H1 (cell line): Measurements from ENCODE around the gene SLC8A3. TPM values are rescaled to one million over a fixed set of nuclear protein-coding genes. Genes with fewer than 3 reads are reported as not detected.

Experiments
- CTCF ChIA-PET: fragments of 300-600 bp; sonication (Branson Sonifier 250); formaldehyde crosslinking; loops from one replicate; lab custom pipeline; 2021; ENCODE audit not compliant: partially characterized antibody; lab: Charles Lee
- POLR2A ChIA-PET: fragments of 300-600 bp; sonication (Branson Sonifier 250); formaldehyde crosslinking; loops from one replicate; lab custom pipeline; 2021; ENCODE audit warnings: inconsistent platforms; ENCODE audit not compliant: partially characterized antibody; lab: Charles Lee
- DNase-seq, 2 experiments: peaks; one replicate each; pipeline versions ENCODE4 v3.0.0 to v3.0.0-alpha.2; 2010 to 2022; ENCODE audit warnings: low spot score in 2 of 2, low read depth in 1 of 2, mixed read lengths in 1 of 2
- FAIRE-seq: peaks from 2 replicates; lab custom pipeline; 2011; peaks lifted over from hg19 to GRCh38; lab: Jason Lieb, UNC
- H2AFZ ChIP-seq: 2 replicates; pipeline ENCODE4 v1.8.1; 2012; ENCODE audit warnings: low read length, inconsistent platforms
- H2AK5ac ChIP-seq: 2 replicates; pipeline ENCODE4 v1.6.1; 2013; ENCODE audit warnings: low read depth, low read length
- H2BK120ac ChIP-seq: replicated peaks from 2 replicates; pipeline ENCODE3; 2013; ENCODE audit warnings: low read depth, low read length, inconsistent platforms
- H2BK12ac ChIP-seq: 2 replicates; pipeline ENCODE4 v1.6.1; 2013; ENCODE audit warnings: low read depth, low read length
- H2BK15ac ChIP-seq: 2 replicates; pipeline ENCODE4 v1.6.1; 2013; ENCODE audit warnings: low read length
- H2BK20ac ChIP-seq: 2 replicates; pipeline ENCODE4 v1.6.1; 2013; ENCODE audit warnings: low read length
- H2BK5ac ChIP-seq: 2 replicates; pipeline ENCODE4 v1.6.1; 2013; ENCODE audit warnings: low read depth, low read length
- H3K14ac ChIP-seq: 2 replicates; pipeline ENCODE4 v1.6.1; 2013; ENCODE audit warnings: inconsistent platforms; ENCODE audit not compliant: insufficient read length
- H3K18ac ChIP-seq: 2 replicates; pipeline ENCODE4 v1.6.1; 2013; ENCODE audit warnings: low read length; ENCODE audit errors: extremely low read depth
- H3K23ac ChIP-seq: 2 replicates; pipeline ENCODE4 v1.6.1; 2013; ENCODE audit warnings: inconsistent platforms; ENCODE audit not compliant: insufficient read length
- H3K23me2 ChIP-seq: 2 replicates; pipeline ENCODE4 v1.6.1; 2013; ENCODE audit warnings: low read depth, low read length
- H3K27ac ChIP-seq: 2 replicates; pipeline ENCODE4 v1.6.1; 2011; ENCODE audit warnings: low read depth, low read length, inconsistent platforms
- H3K27me3 ChIP-seq, 4 experiments: replicated peaks in 1 of 4; 1 replicate in 1 of 4; 2 replicates in 3 of 4; pipeline versions ENCODE4 v1.6.1 to v1.8.1; 2011 to 2013; ENCODE audit warnings: low read length in 3 of 4, mild to moderate bottlenecking in 3 of 4, inconsistent platforms in 2 of 4, mixed read lengths in 2 of 4, moderate library complexity in 1 of 4; ENCODE audit not compliant: control insufficient read depth in 3 of 4, insufficient read depth in 3 of 4; ENCODE audit errors: extremely low read depth in 1 of 4
- H3K36me3 ChIP-seq, 4 experiments: 2 replicates each; pipeline versions ENCODE4 v1.6.1 to v1.8.1; 2011 to 2013; ENCODE audit warnings: mild to moderate bottlenecking in 4 of 4, low read length in 3 of 4, moderate library complexity in 2 of 4, control low read depth in 1 of 4, inconsistent platforms in 1 of 4; ENCODE audit not compliant: insufficient read depth in 4 of 4, control insufficient read depth in 2 of 4
- H3K4ac ChIP-seq: replicated peaks from 2 replicates; pipeline ENCODE3; 2013; ENCODE audit warnings: low read length, low read depth, mixed read lengths, inconsistent platforms; ENCODE audit not compliant: insufficient read length
- H3K4me1 ChIP-seq, 4 experiments: replicated peaks in 1 of 4; 1 replicate in 1 of 4; 2 replicates in 3 of 4; pipeline versions ENCODE4 v1.6.1 to v1.8.1; 2011 to 2013; ENCODE audit warnings: low read length in 3 of 4, inconsistent platforms in 2 of 4, mixed read lengths in 1 of 4; ENCODE audit not compliant: insufficient read depth in 4 of 4, control insufficient read depth in 3 of 4
- H3K4me2 ChIP-seq, 2 experiments: 2 replicates each; pipeline versions ENCODE4 v1.6.1 to v1.8.1; 2011 to 2013; ENCODE audit warnings: low read depth in 2 of 2, low read length in 2 of 2, control low read depth in 1 of 2, inconsistent platforms in 1 of 2, mild to moderate bottlenecking in 1 of 2; ENCODE audit not compliant: insufficient read depth in 1 of 2
- H3K4me3 ChIP-seq, 4 experiments: fragments of 200-600, 300-600 bp in 1 of 4; sonication (generic), shearing (Covaris generic), sonication (Bioruptor Twin) in 1 of 4; 2 replicates each; pipeline versions ENCODE4 v1.5.1 to v1.8.1; 2011 to 2016; ENCODE audit warnings: low read length in 4 of 4, low read depth in 3 of 4, control low read depth in 2 of 4, inconsistent platforms in 2 of 4, mild to moderate bottlenecking in 2 of 4, mixed read lengths in 1 of 4, moderate library complexity in 1 of 4; ENCODE audit not compliant: insufficient read depth in 2 of 4; ENCODE audit errors: extremely low read depth in 1 of 4
- H3K56ac ChIP-seq: replicated peaks from 2 replicates; pipeline ENCODE3; 2013; ENCODE audit warnings: low read depth, mild to moderate bottlenecking, mixed read lengths, low read length, inconsistent platforms; ENCODE audit not compliant: insufficient read length
- H3K79me1 ChIP-seq: 2 replicates; pipeline ENCODE4 v1.6.1; 2013; ENCODE audit warnings: low read depth, low read length, control low read depth
- H3K79me2 ChIP-seq, 2 experiments: 2 replicates each; pipeline versions ENCODE4 v1.6.1 to v1.8.1; 2012 to 2013; ENCODE audit warnings: low read length in 2 of 2, mild to moderate bottlenecking in 2 of 2, inconsistent platforms in 1 of 2; ENCODE audit not compliant: insufficient read depth in 2 of 2, control insufficient read depth in 1 of 2
- H3K9ac ChIP-seq, 4 experiments: replicated peaks in 1 of 4; 1 replicate in 1 of 4; 2 replicates in 3 of 4; pipeline versions ENCODE4 v1.6.1 to v1.8.1; 2011 to 2013; ENCODE audit warnings: low read depth in 3 of 4, low read length in 3 of 4, control low read depth in 2 of 4, mild to moderate bottlenecking in 2 of 4, moderate library complexity in 2 of 4, inconsistent platforms in 1 of 4; ENCODE audit errors: extremely low read depth in 1 of 4
- H3K9me3 ChIP-seq, 2 experiments: 2 replicates each; pipeline versions ENCODE4 v1.6.1 to v1.8.1; 2012 to 2013; ENCODE audit warnings: mild to moderate bottlenecking in 2 of 2, moderate library complexity in 2 of 2, control low read depth in 1 of 2, inconsistent platforms in 1 of 2, low read depth in 1 of 2, low read length in 1 of 2, mixed read lengths in 1 of 2; ENCODE audit not compliant: insufficient read depth in 2 of 2
- H4K20me1 ChIP-seq, 2 experiments: replicated peaks in 1 of 2; 2 replicates each; pipeline versions ENCODE3 to v1.8.1; 2011 to 2013; ENCODE audit warnings: inconsistent platforms in 2 of 2, low read length in 2 of 2, mild to moderate bottlenecking in 1 of 2; ENCODE audit not compliant: insufficient read depth in 2 of 2, control insufficient read depth in 1 of 2
- H4K5ac ChIP-seq: 2 replicates; pipeline ENCODE4 v1.6.1; 2013; ENCODE audit warnings: low read length, low read depth, mixed read lengths, inconsistent platforms; ENCODE audit not compliant: insufficient read length
- H4K8ac ChIP-seq: 2 replicates; pipeline ENCODE4 v1.8.0; 2013; ENCODE audit warnings: mild to moderate bottlenecking, moderate library complexity, low read length, inconsistent platforms; ENCODE audit not compliant: insufficient read depth; ENCODE audit errors: extremely low read depth
- H4K91ac ChIP-seq: replicated peaks from 2 replicates; pipeline ENCODE3; 2013; ENCODE audit warnings: low read length, mixed read lengths, inconsistent platforms; ENCODE audit not compliant: insufficient read length
- CTBP2 ChIP-seq: IDR thresholded peaks from 2 replicates; pipeline ENCODE4 v1.7.0; 2011; ENCODE audit warnings: borderline replicate concordance, mild to moderate bottlenecking, moderate library complexity, mixed read lengths, low read length; ENCODE audit not compliant: insufficient read depth, insufficient read length
- EZH2 ChIP-seq: fragments of 200-600 bp; sonication (generic); IDR thresholded peaks from 2 replicates; pipeline ENCODE4 v1.7.1; 2012; ENCODE audit warnings: low read depth, mild to moderate bottlenecking, moderate library complexity, low read length, inconsistent platforms; ENCODE audit not compliant: severe bottlenecking
- SIN3A ChIP-seq, 2 experiments: IDR thresholded peaks in 1 of 2; conservative IDR thresholded peaks in 1 of 2; 2 replicates each; pipeline ENCODE4 v1.6.1; 2011 to 2012; ENCODE audit warnings: low read length in 2 of 2, improper control_type of control experiment in 1 of 2, low read depth in 1 of 2, mild to moderate bottlenecking in 1 of 2
- WGBS, 2 experiments: shearing (Covaris generic) in 1 of 2; methylation state at CpG; one replicate each; pipeline versions ENCODE4 v1.1.6 to v1.1.7; 2013 to 2015; ENCODE audit warnings: low lambda C conversion rate in 2 of 2, mixed read lengths in 2 of 2, inconsistent platforms in 1 of 2, low coverage in 1 of 2, missing lambda C conversion rate in 1 of 2; ENCODE audit not compliant: insufficient replicate concordance in 2 of 2, insufficient coverage in 1 of 2, insufficient read length in 1 of 2; ENCODE audit errors: extremely low coverage in 1 of 2, missing lambda C conversion rate in 1 of 2; 5-methylcytosine and 5-hydroxymethylcytosine counted together
- long read RNA-seq, 2 experiments: library from RNA in 1 of 2; library from capped mRNA in 1 of 2; stranded (forward); transcript quantifications; one replicate each; pipeline ENCODE4 v2.0.0, GENCODE V29; 2021; ENCODE audit warnings: inconsistent platforms in 1 of 2
- polyA minus RNA-seq, 3 experiments: library from RNA; depleted of rRNA, polyadenylated mRNA; stranded (reverse); fragments of >200 nt; gene quantifications; 1 replicate in 2 of 3; 2 replicates in 1 of 3; pipeline ENCODE4 v1.2.3, GENCODE V29; 2011
- polyA plus RNA-seq, 7 experiments: library from polyadenylated mRNA; depleted of rRNA in 3 of 7; stranded (reverse) in 5 of 7; unstranded in 2 of 7; fragments of >200 nt in 5 of 7; fragments of 200-250 nt in 2 of 7; gene quantifications; 1 replicate in 5 of 7; 2 replicates in 1 of 7; 4 replicates in 1 of 7; pipeline versions ENCODE4 v1.2.1 to v1.2.3, GENCODE V29; 2011 to 2013; ENCODE audit warnings: missing spikeins in 2 of 7, mixed read lengths in 2 of 7
- total RNA-seq: library from RNA; stranded (reverse); fragmentation: NEBNext Ultra II Directional; extraction: Animal tissue kit (Norgen Biotek cat#: 25700); gene quantifications from 2 replicates; pipeline ENCODE4 v1.2.1, GENCODE V29; 2021

SLC8A3 gene, protein sequence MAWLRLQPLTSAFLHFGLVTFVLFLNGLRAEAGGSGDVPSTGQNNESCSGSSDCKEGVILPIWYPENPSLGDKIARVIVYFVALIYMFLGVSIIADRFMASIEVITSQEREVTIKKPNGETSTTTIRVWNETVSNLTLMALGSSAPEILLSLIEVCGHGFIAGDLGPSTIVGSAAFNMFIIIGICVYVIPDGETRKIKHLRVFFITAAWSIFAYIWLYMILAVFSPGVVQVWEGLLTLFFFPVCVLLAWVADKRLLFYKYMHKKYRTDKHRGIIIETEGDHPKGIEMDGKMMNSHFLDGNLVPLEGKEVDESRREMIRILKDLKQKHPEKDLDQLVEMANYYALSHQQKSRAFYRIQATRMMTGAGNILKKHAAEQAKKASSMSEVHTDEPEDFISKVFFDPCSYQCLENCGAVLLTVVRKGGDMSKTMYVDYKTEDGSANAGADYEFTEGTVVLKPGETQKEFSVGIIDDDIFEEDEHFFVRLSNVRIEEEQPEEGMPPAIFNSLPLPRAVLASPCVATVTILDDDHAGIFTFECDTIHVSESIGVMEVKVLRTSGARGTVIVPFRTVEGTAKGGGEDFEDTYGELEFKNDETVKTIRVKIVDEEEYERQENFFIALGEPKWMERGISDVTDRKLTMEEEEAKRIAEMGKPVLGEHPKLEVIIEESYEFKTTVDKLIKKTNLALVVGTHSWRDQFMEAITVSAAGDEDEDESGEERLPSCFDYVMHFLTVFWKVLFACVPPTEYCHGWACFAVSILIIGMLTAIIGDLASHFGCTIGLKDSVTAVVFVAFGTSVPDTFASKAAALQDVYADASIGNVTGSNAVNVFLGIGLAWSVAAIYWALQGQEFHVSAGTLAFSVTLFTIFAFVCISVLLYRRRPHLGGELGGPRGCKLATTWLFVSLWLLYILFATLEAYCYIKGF
- total RNA-seq (1.0 and 1.1 TPM in 2 replicates), polyA plus RNA-seq (2011; rRNA removed) (0.33 and 0.38 TPM in 2 replicates), polyA minus RNA-seq (2011; rRNA and poly(A)+ RNA removed) (2.3 and 2.7 TPM in 2 replicates)
- polyA plus RNA-seq (2011; cell fraction: cytosol; rRNA removed), result 0.57 TPM
- 0.66 TPM for polyA plus RNA-seq (2011; cell fraction: nucleus; rRNA removed)
- polyA plus RNA-seq (2012, experiment 1 of 2), result 0.50 to 0.72 TPM (median 0.60 TPM) in 4 replicates
- 0.20 TPM for polyA plus RNA-seq (2012, experiment 2 of 2)
- polyA plus RNA-seq (2013, experiment 1 of 2), result 1.8 TPM
- 1.7 TPM for polyA plus RNA-seq (2013, experiment 2 of 2)
- 1.3 TPM for polyA minus RNA-seq (2011; cell fraction: cytosol; rRNA and poly(A)+ RNA removed)
- 2.5 TPM for polyA minus RNA-seq (2011; cell fraction: nucleus; rRNA and poly(A)+ RNA removed)
- long read RNA-seq, experiment 1, result 0 reads
- long read RNA-seq, experiment 2, partial matches to known transcripts, result 1 of 1 reads
- long read RNA-seq, experiment 2, other reads (novel, unspliced or antisense), result 0 of 1 reads

DNA sequence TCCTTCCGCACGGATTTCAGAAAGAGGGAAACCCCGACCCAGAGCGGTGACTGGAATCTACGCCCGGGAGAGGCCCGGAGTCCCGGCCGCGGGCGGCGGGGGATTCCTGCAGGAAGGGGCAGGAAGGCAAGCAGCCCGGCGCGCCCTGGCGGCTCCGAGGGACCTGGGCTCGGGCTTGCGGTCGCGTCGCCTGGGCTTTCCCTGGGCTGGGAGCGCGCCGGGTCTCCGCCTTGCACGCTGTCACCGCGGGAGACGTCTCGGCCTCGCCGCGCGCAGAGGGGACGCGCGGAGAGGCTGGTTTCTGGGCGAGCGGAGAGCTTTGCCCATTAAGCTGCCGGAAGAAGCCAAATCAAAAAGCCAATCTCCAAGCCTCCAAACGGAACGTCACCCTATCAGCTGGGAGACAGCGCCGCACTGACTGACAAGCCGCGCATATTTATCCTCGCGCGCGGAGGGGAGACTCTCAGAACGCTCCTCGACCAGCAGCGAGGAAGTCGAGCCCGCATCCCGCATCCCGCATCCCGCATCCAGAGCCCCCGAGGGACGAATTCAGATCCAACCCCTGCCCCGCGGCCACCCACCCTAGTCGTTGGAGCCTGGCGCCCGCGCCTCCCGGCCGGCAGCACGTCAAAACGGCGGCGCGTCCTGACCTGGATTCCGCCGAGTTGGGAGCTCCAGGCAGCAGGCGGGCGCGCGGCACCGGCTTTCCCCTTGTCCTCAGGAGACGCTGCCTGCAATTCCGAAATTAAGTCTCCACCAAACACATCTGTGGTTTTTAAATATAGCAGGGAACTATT lies at the start of gene SLC8A3:
Gene SLC8A3, minus strand, starts transcription at position 293 of the 797 bp plus-strand sequence. CDS start 20,529 bp downstream, outside the sequence.
- POLR2A ChIA-PET, result interaction anchor here (0.7 to 1.1 kb wide), 3 partner anchors 15 to 66 kb away, joined by 3 to 4 read pairs (median 3); no protein-coding TSS in a partner anchor
- no peaks in the 10 kb centered on the region for H3K36me3 ChIP-seq
- H3K79me1 ChIP-seq, result no peaks in the 10 kb centered on the region
- FAIRE-seq, result no peak
- no peak within 1 kb of the TSS for H2BK120ac ChIP-seq
- 0 out of 7 replicates have a peak within 1 kb of the TSS, but pooled peaks of 1 of the 4 experiments have one; percentile 18 for H3K9ac ChIP-seq
- no peak within 1 kb of the TSS for H4K5ac ChIP-seq
- H3K18ac ChIP-seq, result 0 out of 2 replicates have a peak within 1 kb of the TSS, but pooled peaks have one; percentile 43
- H2BK20ac ChIP-seq, result peak within 1 kb of the TSS; percentile 89; the same call in 1 of the 2 replicates
- peak within 1 kb of the TSS; percentile 54 for H4K91ac ChIP-seq
- no peak within 1 kb of the TSS for H3K23ac ChIP-seq
- H3K4me2 ChIP-seq, result peak within 1 kb of the TSS; percentile 93 to 100
- WGBS, 2 experiments, result 1% methylated on average over 43 of the region's 83 CpGs; no CpG with 5 or more reads in 1 of the 2 experiments
- peaks cover 22% of the 10 kb centered on the region for H3K23me2 ChIP-seq
- H2BK15ac ChIP-seq, result peak within 1 kb of the TSS; percentile 75; the same call in 1 of the 2 replicates
- peak within 1 kb of the TSS; percentile 80; the same call in 1 of the 2 replicates for H2BK5ac ChIP-seq
- no peak within 1 kb of the TSS; the same call in 1 of the 2 replicates for H4K8ac ChIP-seq
- peak in 1 of 2 experiments; percentile 73 for DNase-seq
- H3K27me3 ChIP-seq, result peaks cover 19 to 43% (median 39%) of the 10 kb centered on the region in 4 experiments
- peaks cover 2 to 22% (median 7%) of the 10 kb centered on the region in 4 experiments; a peak in 6 of 7 replicates for H3K4me1 ChIP-seq
- no peaks in the 10 kb centered on the region for H3K79me2 ChIP-seq
- CTCF ChIA-PET, result interaction anchor here (0.7 to 2.2 kb wide), 7 partner anchors 22 to 150 kb away, joined by 3 to 8 read pairs (median 3); no protein-coding TSS in a partner anchor
- no peak within 1 kb of the TSS for H3K4ac ChIP-seq
- peak within 1 kb of the TSS; percentile 64 to 86 (median 76) for H3K4me3 ChIP-seq
- peak within 1 kb of the TSS; percentile 89 for H2AFZ ChIP-seq
- no peak within 1 kb of the TSS for H3K27ac ChIP-seq
- H3K14ac ChIP-seq, result no peak within 1 kb of the TSS
- H3K56ac ChIP-seq, result peak within 1 kb of the TSS; percentile 14
- H3K9me3 ChIP-seq, result no peaks in the 10 kb centered on the region
- no peak within 1 kb of the TSS for H2AK5ac ChIP-seq
- no peaks in the 10 kb centered on the region for H4K20me1 ChIP-seq
- H2BK12ac ChIP-seq, result peak within 1 kb of the TSS; percentile 97; the same call in 1 of the 2 replicates
- TF ChIP-seq SIN3A (conservative IDR thresholded peaks at IDR 0.05 in 1 of 2, IDR thresholded peaks at IDR 0.05 in 1 of 2; ENCODE audit: low read depth in 1 of 2, low read length in 2 of 2), result peak; percentile 21 to 61; a peak in 1 of 4 replicates
- no peak for TF ChIP-seq CTBP2
- TF ChIP-seq EZH2, result peak; percentile 64
